Measurements from ENCODE around the gene EEF1AKMT2.
"Not testable (repeated sequence)": the region's sequence is repeated elsewhere in the genome, so short reads cannot be mapped to it uniquely, and the experiment has no call there.

EEF1AKMT2 gene

GRCh38 chr10:124826262-124826661, 34.6 kb upstream of the EEF1AKMT2 start:
- no peaks in the 10 kb centered on the region for H3K79me2 ChIP-seq (ENCODE audit: control insufficient read depth, low read length)
- H3K9me2 ChIP-seq (replicated peaks; ENCODE audit: control insufficient read depth, low read length), result no peaks in the 10 kb centered on the region
- TF ChIP-seq CTCF (IDR thresholded peaks at IDR 0.05; ENCODE audit: low read depth, low read length, poor library complexity, severe bottlenecking) (no peak), EZH2phosphoT487 (IDR thresholded peaks at IDR 0.05; ENCODE audit: borderline replicate concordance, low read length) (no peak)
- H3K9me3 ChIP-seq (ENCODE audit: control insufficient read depth, insufficient read depth, low read length), result no peaks in the 10 kb centered on the region
- peaks cover 8% of the 10 kb centered on the region; the same call in 1 of the 2 replicates for H3F3A ChIP-seq (ENCODE audit: control insufficient read depth, insufficient read depth)
- no peaks in the 10 kb centered on the region for H3K27me3 ChIP-seq (ENCODE audit: control insufficient read depth, low read length)
- H3K4me2 ChIP-seq (ENCODE audit: low read length), result no peak overlapping the region
- H4K20me1 ChIP-seq (ENCODE audit: control insufficient read depth, insufficient read depth, low read depth, low read length), result no peaks in the 10 kb centered on the region
- H3K36me3 ChIP-seq (ENCODE audit: control insufficient read depth, low read length), result peaks cover 60% of the 10 kb centered on the region
- no peak overlapping the region for H3K4me3 ChIP-seq (ENCODE audit: low read length)
- no peaks in the 10 kb centered on the region for H3K4me1 ChIP-seq (ENCODE audit: control insufficient read depth, low read length)
- H3K27ac ChIP-seq (ENCODE audit: low read depth, low read length), result no peak overlapping the region

GRCh38 chr10:124825702-124826101, 34.0 kb upstream of the EEF1AKMT2 start:
- Histone ChIP-seq H3K27me3 (ENCODE audit: control insufficient read depth, low read length) (no peaks in the 10 kb centered on the region), H3F3A (ENCODE audit: control insufficient read depth, insufficient read depth) (peaks cover 8% of the 10 kb centered on the region; the same call in 1 of the 2 replicates), H3K4me2 (ENCODE audit: low read length) (no peak overlapping the region), H3K27ac (ENCODE audit: low read depth, low read length) (no peak overlapping the region), H4K20me1 (ENCODE audit: control insufficient read depth, insufficient read depth, low read depth, low read length) (no peaks in the 10 kb centered on the region), H3K4me1 (ENCODE audit: control insufficient read depth, low read length) (no peaks in the 10 kb centered on the region), H3K9me3 (ENCODE audit: control insufficient read depth, insufficient read depth, low read length) (no peaks in the 10 kb centered on the region), H3K4me3 (ENCODE audit: low read length) (no peak overlapping the region), H3K79me2 (ENCODE audit: control insufficient read depth, low read length) (no peaks in the 10 kb centered on the region), H3K36me3 (ENCODE audit: control insufficient read depth, low read length) (peaks cover 54% of the 10 kb centered on the region), H3K9me2 (replicated peaks; ENCODE audit: control insufficient read depth, low read length) (no peaks in the 10 kb centered on the region)
- TF ChIP-seq EZH2phosphoT487 (IDR thresholded peaks at IDR 0.05; ENCODE audit: borderline replicate concordance, low read length), result no peak
- no peak for TF ChIP-seq CTCF (IDR thresholded peaks at IDR 0.05; ENCODE audit: low read depth, low read length, poor library complexity, severe bottlenecking)

GRCh38 chr10:124824932-124825331, 33.2 kb upstream of the EEF1AKMT2 start:
- H4K20me1 ChIP-seq (ENCODE audit: control insufficient read depth, insufficient read depth, low read depth, low read length); H3K9me2 ChIP-seq (replicated peaks; ENCODE audit: control insufficient read depth, low read length): not testable (repeated sequence)
- peaks cover 49% of the 10 kb centered on the region for H3K36me3 ChIP-seq (ENCODE audit: control insufficient read depth, low read length)

GRCh38 chr10:124824507-124824906, 32.8 kb upstream of the EEF1AKMT2 start:
- Histone ChIP-seq H3F3A (ENCODE audit: control insufficient read depth, insufficient read depth) (peaks cover 8% of the 10 kb centered on the region; the same call in 1 of the 2 replicates), H3K27me3 (ENCODE audit: control insufficient read depth, low read length) (no peaks in the 10 kb centered on the region), H3K9me2 (replicated peaks; ENCODE audit: control insufficient read depth, low read length) (no peaks in the 10 kb centered on the region), H3K9me3 (ENCODE audit: control insufficient read depth, insufficient read depth, low read length) (no peaks in the 10 kb centered on the region), H3K36me3 (ENCODE audit: control insufficient read depth, low read length) (peaks cover 49% of the 10 kb centered on the region), H3K4me1 (ENCODE audit: control insufficient read depth, low read length) (no peaks in the 10 kb centered on the region), H3K79me2 (ENCODE audit: control insufficient read depth, low read length) (no peaks in the 10 kb centered on the region), H3K4me3 (ENCODE audit: low read length) (no peak overlapping the region), H4K20me1 (ENCODE audit: control insufficient read depth, insufficient read depth, low read depth, low read length) (no peaks in the 10 kb centered on the region), H3K4me2 (ENCODE audit: low read length) (no peak overlapping the region), H3K27ac (ENCODE audit: low read depth, low read length) (no peak overlapping the region)
- TF ChIP-seq EZH2phosphoT487 (IDR thresholded peaks at IDR 0.05; ENCODE audit: borderline replicate concordance, low read length), result no peak
- no peak for TF ChIP-seq CTCF (IDR thresholded peaks at IDR 0.05; ENCODE audit: low read depth, low read length, poor library complexity, severe bottlenecking)

More at GRCh38 chr10:124824932-124825331, 33.2 kb upstream of the EEF1AKMT2 start:
- not testable (repeated sequence) for H3K4me2 ChIP-seq (ENCODE audit: low read length); H3K4me3 ChIP-seq (ENCODE audit: low read length); H3K9me3 ChIP-seq (ENCODE audit: control insufficient read depth, insufficient read depth, low read length); H3F3A ChIP-seq (ENCODE audit: control insufficient read depth, insufficient read depth); H3K27ac ChIP-seq (ENCODE audit: low read depth, low read length); H3K27me3 ChIP-seq (ENCODE audit: control insufficient read depth, low read length); H3K79me2 ChIP-seq (ENCODE audit: control insufficient read depth, low read length); H3K4me1 ChIP-seq (ENCODE audit: control insufficient read depth, low read length)
